GM23248 (cell line): ENCODE results near the gene NFKB1. TPM values are rescaled to one million over a fixed set of nuclear protein-coding genes. Genes with fewer than 3 reads are reported as not detected.

ENCODE experiments used
- DNase-seq: peaks from one replicate; pipeline ENCODE4 v3.0.0-alpha.2; 2015
- H2AFZ ChIP-seq: fragments of 200-600 bp; sonication (generic); 2 replicates; pipeline ENCODE4 v1.6.1; 2016; ENCODE audit warnings: antibody characterized with exemption
- H3F3A ChIP-seq: fragments of 200-600 bp; sonication (generic); 2 replicates; pipeline ENCODE4 v1.6.1; 2016; ENCODE audit warnings: mild to moderate bottlenecking, antibody characterized with exemption, mixed run types; ENCODE audit not compliant: insufficient read depth
- H3K27ac ChIP-seq: fragments of 200-600 bp; sonication (generic); 2 replicates; pipeline ENCODE4 v1.5.1; 2016; ENCODE audit warnings: mild to moderate bottlenecking
- H3K27me3 ChIP-seq: fragments of 200-600 bp; sonication (generic); replicated peaks from 2 replicates; pipeline ENCODE4 v1.6.1; 2016; ENCODE audit warnings: mild to moderate bottlenecking; ENCODE audit not compliant: insufficient read depth
- H3K36me3 ChIP-seq: fragments of 200-600 bp; sonication (generic); 2 replicates; pipeline ENCODE4 v1.6.1; 2016; ENCODE audit warnings: low read depth, mild to moderate bottlenecking
- H3K4me1 ChIP-seq: fragments of 200-600 bp; sonication (generic); 2 replicates; pipeline ENCODE4 v1.6.1; 2016; ENCODE audit warnings: mild to moderate bottlenecking; ENCODE audit not compliant: insufficient read depth
- H3K4me2 ChIP-seq: fragments of 200-600 bp; sonication (generic); one replicate; pipeline ENCODE4 v1.6.1; 2016; ENCODE audit warnings: mild to moderate bottlenecking; ENCODE audit not compliant: unreplicated experiment
- H3K4me3 ChIP-seq: fragments of 200-600 bp; sonication (generic); 2 replicates; pipeline ENCODE4 v1.5.1; 2016; ENCODE audit warnings: mild to moderate bottlenecking
- H3K79me2 ChIP-seq: fragments of 200-600 bp; sonication (generic); 2 replicates; pipeline ENCODE4 v1.6.1; 2016; ENCODE audit warnings: mild to moderate bottlenecking; ENCODE audit not compliant: insufficient read depth
- H3K9ac ChIP-seq: fragments of 200-600 bp; sonication (generic); 2 replicates; pipeline ENCODE4 v1.6.1; 2016; ENCODE audit warnings: mild to moderate bottlenecking
- H3K9me2 ChIP-seq: fragments of 200-600 bp; sonication (generic); 2 replicates; pipeline ENCODE4 v1.6.1; 2016; ENCODE audit warnings: mixed run types, mild to moderate bottlenecking, moderate library complexity; ENCODE audit not compliant: insufficient read depth
- H3K9me3 ChIP-seq: fragments of 200-600 bp; sonication (generic); one replicate; pipeline ENCODE4 v1.6.1; 2017; ENCODE audit warnings: low read depth
- H4K20me1 ChIP-seq: fragments of 200-600 bp; sonication (generic); 2 replicates; pipeline ENCODE4 v1.6.0; 2016; ENCODE audit not compliant: insufficient read depth
- EZH2 ChIP-seq: fragments of 200-600 bp; sonication (generic); IDR thresholded peaks from 2 replicates; pipeline ENCODE4 v1.6.1; 2018; ENCODE audit warnings: antibody characterized with exemption, mild to moderate bottlenecking; ENCODE audit not compliant: insufficient read depth, poor library complexity, severe bottlenecking
- EZH2phosphoT487 ChIP-seq: fragments of 200-600 bp; sonication (generic); IDR thresholded peaks from 2 replicates; pipeline ENCODE4 v1.6.1; 2018; ENCODE audit warnings: antibody characterized with exemption, moderate library complexity, mild to moderate bottlenecking, low read depth; ENCODE audit not compliant: insufficient read depth
- WGBS, 2 experiments: methylation state at CpG; one replicate each; pipeline ENCODE4 v1.1.6; 2015 to 2017; ENCODE audit warnings: low lambda C conversion rate in 2 of 2, low coverage in 1 of 2; ENCODE audit errors: missing lambda C conversion rate in 2 of 2; 5-methylcytosine and 5-hydroxymethylcytosine counted together
- in situ Hi-C: fragments of 300-500 bp; cut with MboI; formaldehyde crosslinking; loops from 2 replicates; pipeline ENCODE4 v1.15.0; 2020
- polyA plus RNA-seq: library from polyadenylated mRNA; unstranded; fragments of >200 nt; fragmentation: Nextera tagmentation; extraction: Ambion mirVana; gene quantifications from 2 replicates; pipeline ENCODE4 v1.2.1, GENCODE V29; 2016
- total RNA-seq: library from RNA; depleted of rRNA; stranded (reverse); fragments of >200 nt; shearing (Covaris generic); gene quantifications from 2 replicates; pipeline ENCODE4 v1.2.3, GENCODE V29; 2014

The NFKB1 gene
- total and polyA plus RNA-seq, 2 experiments from 2014 or later, result 5.8 to 30.2 TPM

GRCh38 chr4:102454981-102455685 lies 46.0 kb upstream of the NFKB1 start:
- in situ Hi-C loops, result no loop called here

GRCh38 chr4:102455750-102456149 lies 45.4 kb upstream of the NFKB1 start:
- WGBS, 2 experiments, result 83 to 88% methylated on average over 3 of the region's 3 CpGs
- H3K4me2 ChIP-seq, result no peak overlapping the region
- H3K27me3 ChIP-seq, result no peaks in the 10 kb centered on the region; the same call in none of the 2 replicates
- H3K36me3 ChIP-seq, result no peaks in the 10 kb centered on the region
- H3K4me1 ChIP-seq, result no peaks in the 10 kb centered on the region
- H3F3A ChIP-seq, result no peaks in the 10 kb centered on the region
- H3K9me2 ChIP-seq, result no peaks in the 10 kb centered on the region
- H2AFZ ChIP-seq, result no peak overlapping the region
- no peak for TF ChIP-seq EZH2
- no peak for TF ChIP-seq EZH2phosphoT487
- no peaks in the 10 kb centered on the region for H3K9me3 ChIP-seq
- no peaks in the 10 kb centered on the region for H4K20me1 ChIP-seq
- H3K79me2 ChIP-seq, result no peaks in the 10 kb centered on the region
- H3K27ac ChIP-seq, result no peak overlapping the region
- no peak overlapping the region for H3K4me3 ChIP-seq
- H3K9ac ChIP-seq, result no peak overlapping the region
- in situ Hi-C loops, result no loop called here
- no peak for DNase-seq

More at GRCh38 chr4:102454981-102455685, 46.0 kb upstream of the NFKB1 start:
- DNase-seq, result no peak
- no peak for TF ChIP-seq EZH2phosphoT487
- no peak for TF ChIP-seq EZH2
- no peak overlapping the region for H3K27ac ChIP-seq
- no peak overlapping the region for H3K9ac ChIP-seq
- H3K36me3 ChIP-seq, result no peaks in the 10 kb centered on the region
- H3K27me3 ChIP-seq, result no peaks in the 10 kb centered on the region; the same call in 1 of the 2 replicates
- WGBS, 2 experiments, result 49 to 51% methylated on average over 9 of the region's 9 CpGs
- no peak overlapping the region for H3K4me3 ChIP-seq
- no peak overlapping the region for H2AFZ ChIP-seq
- no peaks in the 10 kb centered on the region for H3K79me2 ChIP-seq
- H3K9me2 ChIP-seq, result no peaks in the 10 kb centered on the region
- H3F3A ChIP-seq, result no peaks in the 10 kb centered on the region
- no peaks in the 10 kb centered on the region for H3K4me1 ChIP-seq
- H3K9me3 ChIP-seq, result no peaks in the 10 kb centered on the region
- no peaks in the 10 kb centered on the region for H4K20me1 ChIP-seq
- no peak overlapping the region for H3K4me2 ChIP-seq

GRCh38 chr4:102466298-102466697 lies 34.9 kb upstream of the NFKB1 start:
- H3K9ac ChIP-seq, result no peak overlapping the region
- 80 to 89% methylated on average over 2 of the region's 2 CpGs for WGBS, 2 experiments
- in situ Hi-C loops, result no loop called here
- no peaks in the 10 kb centered on the region for H3K79me2 ChIP-seq
- H3K4me2 ChIP-seq, result no peak overlapping the region
- no peaks in the 10 kb centered on the region for H3K27me3 ChIP-seq
- H3F3A ChIP-seq, result no peaks in the 10 kb centered on the region; the same call in 1 of the 2 replicates
- no peak overlapping the region for H2AFZ ChIP-seq
- no peak overlapping the region for H3K27ac ChIP-seq
- TF ChIP-seq EZH2phosphoT487, result no peak
- TF ChIP-seq EZH2, result no peak
- DNase-seq, result peak; percentile 46
- no peaks in the 10 kb centered on the region for H3K9me3 ChIP-seq
- no peaks in the 10 kb centered on the region for H3K36me3 ChIP-seq
- H3K4me1 ChIP-seq, result 0 out of 2 replicates have a peak, but pooled peaks cover 5% of the 10 kb centered on the region
- H4K20me1 ChIP-seq, result no peaks in the 10 kb centered on the region
- H3K4me3 ChIP-seq, result no peak overlapping the region
- H3K9me2 ChIP-seq, result no peaks in the 10 kb centered on the region

GRCh38 chr4:102469806-102470205 lies 31.4 kb upstream of the NFKB1 start:
- Histone ChIP-seq H3K9ac (no peak overlapping the region), H3K79me2 (no peaks in the 10 kb centered on the region), H3F3A (no peaks in the 10 kb centered on the region; the same call in 1 of the 2 replicates), H2AFZ (no peak overlapping the region), H3K27me3 (no peaks in the 10 kb centered on the region), H3K4me1 (0 out of 2 replicates have a peak, but pooled peaks cover 5% of the 10 kb centered on the region), H3K36me3 (no peaks in the 10 kb centered on the region), H3K4me3 (no peak overlapping the region), H3K9me2 (no peaks in the 10 kb centered on the region), H4K20me1 (no peaks in the 10 kb centered on the region), H3K27ac (no peak overlapping the region), H3K9me3 (no peaks in the 10 kb centered on the region), H3K4me2 (no peak overlapping the region)
- in situ Hi-C loops, result no loop called here
- TF ChIP-seq EZH2, result no peak
- no peak for TF ChIP-seq EZH2phosphoT487
- 32 to 61% methylated on average over 1 of the region's 1 CpG for WGBS, 2 experiments
- no peak for DNase-seq
